Measurements from ENCODE around the gene HTRA3. TPM values are rescaled to one million over a fixed set of nuclear protein-coding genes. Genes with fewer than 3 reads are reported as not detected.

The HTRA3 gene
- total RNA-seq, 1 donor from 2014 or later: 1.7 TPM

DNA sequence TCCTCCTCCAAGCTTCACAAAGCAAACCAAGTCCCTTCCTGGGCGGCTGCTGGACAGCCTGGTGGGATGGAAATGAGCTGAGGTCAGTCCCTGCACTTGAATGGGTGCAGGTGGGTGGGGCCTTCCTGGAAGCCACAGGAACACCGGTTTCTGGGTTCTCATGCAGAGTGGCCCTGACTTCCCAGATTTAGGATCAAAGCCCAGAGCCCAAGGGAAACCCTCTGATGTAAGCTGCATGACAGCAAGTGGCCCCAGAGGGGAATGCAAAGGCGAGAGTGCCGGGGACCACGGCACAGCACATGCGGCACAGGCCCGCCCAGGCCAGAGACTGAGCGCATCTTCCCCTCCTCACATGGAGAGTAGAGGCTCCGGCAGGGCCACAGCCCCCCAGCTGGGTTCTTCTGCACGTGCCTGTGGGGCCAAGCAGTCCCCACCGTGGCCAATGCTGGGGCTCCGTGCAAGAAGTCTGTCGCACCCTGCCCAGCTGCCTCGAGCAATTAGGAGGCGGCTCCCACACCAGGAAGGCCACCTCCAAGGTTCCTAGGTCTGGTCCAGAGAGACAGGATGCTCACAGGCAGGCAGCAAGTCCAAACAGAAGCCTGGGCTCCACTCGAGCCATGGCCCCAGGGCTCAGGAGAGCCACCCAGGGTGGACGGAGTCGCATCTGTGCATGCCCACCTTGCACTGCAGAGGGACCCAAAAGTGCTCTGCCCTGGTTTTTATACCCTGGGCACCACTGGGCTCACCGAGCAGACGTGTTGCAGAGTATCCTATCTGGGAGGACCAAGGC, 83.0 kb downstream of the HTRA3 start:
- Mint-ChIP-seq H3K27ac (ENCODE audit: unreplicated experiment) (no peak overlapping the region), H3K36me3 (ENCODE audit: low read depth, unreplicated experiment) (no peaks in the 10 kb centered on the region), H3K9me3 (ENCODE audit: unreplicated experiment) (no peaks in the 10 kb centered on the region), H3K27me3 (ENCODE audit: unreplicated experiment) (peaks cover 8% of the 10 kb centered on the region), H3K4me1 (ENCODE audit: unreplicated experiment) (peaks cover 2% of the 10 kb centered on the region), H3K4me3 (ENCODE audit: unreplicated experiment) (no peak overlapping the region)
- TF ChIP-seq, protein P1, sequence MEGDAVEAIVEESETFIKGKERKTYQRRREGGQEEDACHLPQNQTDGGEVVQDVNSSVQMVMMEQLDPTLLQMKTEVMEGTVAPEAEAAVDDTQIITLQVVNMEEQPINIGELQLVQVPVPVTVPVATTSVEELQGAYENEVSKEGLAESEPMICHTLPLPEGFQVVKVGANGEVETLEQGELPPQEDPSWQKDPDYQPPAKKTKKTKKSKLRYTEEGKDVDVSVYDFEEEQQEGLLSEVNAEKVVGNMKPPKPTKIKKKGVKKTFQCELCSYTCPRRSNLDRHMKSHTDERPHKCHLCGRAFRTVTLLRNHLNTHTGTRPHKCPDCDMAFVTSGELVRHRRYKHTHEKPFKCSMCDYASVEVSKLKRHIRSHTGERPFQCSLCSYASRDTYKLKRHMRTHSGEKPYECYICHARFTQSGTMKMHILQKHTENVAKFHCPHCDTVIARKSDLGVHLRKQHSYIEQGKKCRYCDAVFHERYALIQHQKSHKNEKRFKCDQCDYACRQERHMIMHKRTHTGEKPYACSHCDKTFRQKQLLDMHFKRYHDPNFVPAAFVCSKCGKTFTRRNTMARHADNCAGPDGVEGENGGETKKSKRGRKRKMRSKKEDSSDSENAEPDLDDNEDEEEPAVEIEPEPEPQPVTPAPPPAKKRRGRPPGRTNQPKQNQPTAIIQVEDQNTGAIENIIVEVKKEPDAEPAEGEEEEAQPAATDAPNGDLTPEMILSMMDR (IDR thresholded peaks at IDR 0.05; ENCODE audit: unreplicated experiment): no peak
- no peak for DNase-seq (ENCODE audit: low spot score)

DNA sequence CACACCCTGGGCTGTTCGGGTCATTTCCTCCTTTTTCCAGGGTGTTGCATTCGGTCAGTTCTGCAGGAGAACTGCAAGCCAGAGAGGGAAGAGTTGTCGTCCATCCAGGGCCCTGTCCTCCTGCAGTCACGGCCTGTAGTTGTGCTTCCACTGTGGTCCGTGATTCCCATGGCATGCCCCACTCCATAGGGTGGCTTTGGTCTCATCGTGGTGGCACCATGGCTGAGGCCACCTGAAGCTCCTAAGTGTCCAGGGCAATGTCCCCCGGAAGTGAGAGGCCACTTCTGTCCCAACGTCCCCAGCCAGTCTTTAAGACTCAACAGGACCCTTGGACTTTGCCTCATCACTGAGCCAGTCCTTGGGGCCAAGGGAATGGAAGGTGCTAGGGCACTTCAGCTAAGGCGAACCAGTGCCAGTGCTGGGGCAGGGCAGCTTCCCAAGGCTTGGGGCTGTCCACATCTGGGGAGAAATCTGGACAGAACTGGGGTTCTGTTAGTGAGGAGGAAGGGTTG, 83.7 kb downstream of the HTRA3 start:
- no peak overlapping the region for H3K4me3 Mint-ChIP-seq (ENCODE audit: unreplicated experiment)
- H3K27ac Mint-ChIP-seq (ENCODE audit: unreplicated experiment): no peak overlapping the region
- peaks cover 11% of the 10 kb centered on the region for H3K27me3 Mint-ChIP-seq (ENCODE audit: unreplicated experiment)
- no peaks in the 10 kb centered on the region for H3K9me3 Mint-ChIP-seq (ENCODE audit: unreplicated experiment)
- H3K36me3 Mint-ChIP-seq (ENCODE audit: low read depth, unreplicated experiment): no peaks in the 10 kb centered on the region
- no peak for DNase-seq (ENCODE audit: low spot score)
- peaks cover 2% of the 10 kb centered on the region for H3K4me1 Mint-ChIP-seq (ENCODE audit: unreplicated experiment)
- TF ChIP-seq, protein P1 (IDR thresholded peaks at IDR 0.05; ENCODE audit: unreplicated experiment): no peak

DNA sequence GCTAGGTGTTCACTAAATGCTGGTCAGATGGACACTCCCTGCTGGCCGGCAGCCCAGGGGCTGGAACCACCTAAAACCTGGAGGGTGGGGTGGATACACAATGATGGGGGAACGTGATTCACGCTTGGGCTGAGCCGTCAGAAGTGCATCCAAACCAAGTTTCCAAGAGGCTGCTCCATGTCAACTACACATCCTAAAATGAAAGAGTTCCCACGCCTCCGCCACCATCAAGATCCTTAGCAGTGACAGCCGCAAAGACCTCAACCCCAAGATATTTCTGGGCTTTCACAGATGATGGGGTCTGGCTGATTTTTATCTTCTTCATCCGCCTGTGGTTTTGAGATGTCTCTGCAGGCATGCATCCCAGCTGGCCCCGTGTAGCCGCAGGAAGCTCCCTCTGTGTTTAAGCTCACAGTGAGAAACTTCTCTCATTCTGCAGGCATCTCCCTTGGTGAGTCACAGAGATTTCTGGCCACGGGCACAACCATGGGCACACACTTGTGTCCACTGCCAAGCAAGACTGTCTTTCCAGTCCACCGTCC, 84.4 kb downstream of the HTRA3 start:
- Mint-ChIP-seq H3K4me1 (ENCODE audit: unreplicated experiment) (peaks cover 2% of the 10 kb centered on the region), H3K27me3 (ENCODE audit: unreplicated experiment) (peaks cover 12% of the 10 kb centered on the region), H3K4me3 (ENCODE audit: unreplicated experiment) (no peak overlapping the region), H3K9me3 (ENCODE audit: unreplicated experiment) (no peaks in the 10 kb centered on the region), H3K27ac (ENCODE audit: unreplicated experiment) (no peak overlapping the region), H3K36me3 (ENCODE audit: low read depth, unreplicated experiment) (no peaks in the 10 kb centered on the region)
- DNase-seq (ENCODE audit: low spot score): no peak
- TF ChIP-seq, protein P1 (IDR thresholded peaks at IDR 0.05; ENCODE audit: unreplicated experiment): no peak

DNA sequence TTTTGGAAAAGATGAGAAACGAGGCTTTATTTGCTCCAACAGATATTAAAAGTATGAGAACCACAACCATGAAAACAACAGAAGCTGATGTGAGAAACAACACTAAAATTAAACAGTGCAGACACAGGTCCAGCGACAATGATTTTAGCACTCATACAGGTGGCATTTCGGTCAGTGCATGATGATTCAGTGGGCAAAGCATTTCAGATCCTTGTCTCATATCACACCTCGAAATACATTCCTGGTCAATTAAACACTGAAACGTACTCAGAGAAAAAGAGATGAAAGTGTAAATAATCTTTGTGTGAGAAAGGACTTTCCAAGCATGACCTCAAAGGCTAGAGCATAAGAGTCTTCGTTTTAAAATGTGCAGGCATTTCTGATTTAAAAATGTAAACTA, 85.8 kb downstream of the HTRA3 start:
- Mint-ChIP-seq H3K4me1 (ENCODE audit: unreplicated experiment) (peaks cover 2% of the 10 kb centered on the region), H3K36me3 (ENCODE audit: low read depth, unreplicated experiment) (no peaks in the 10 kb centered on the region), H3K27ac (ENCODE audit: unreplicated experiment) (no peak overlapping the region), H3K9me3 (ENCODE audit: unreplicated experiment) (no peaks in the 10 kb centered on the region), H3K27me3 (ENCODE audit: unreplicated experiment) (peaks cover 10% of the 10 kb centered on the region), H3K4me3 (ENCODE audit: unreplicated experiment) (no peak overlapping the region)
- TF ChIP-seq, protein P1 (IDR thresholded peaks at IDR 0.05; ENCODE audit: unreplicated experiment): no peak
- no peak for DNase-seq (ENCODE audit: low spot score)

Measured in endothelial cell (in vitro differentiated cells).